H7 (cell line): ENCODE measurements around the gene GHITM. TPM values are rescaled to one million over a fixed set of nuclear protein-coding genes. Genes with fewer than 3 reads are reported as not detected.

Source experiments
- DNase-seq: peaks from one replicate; pipeline ENCODE4 v3.0.0; 2012
- H3K27me3 ChIP-seq: 2 replicates; pipeline ENCODE4 v1.6.0; 2011; ENCODE audit warnings: mild to moderate bottlenecking, low read length; ENCODE audit not compliant: control insufficient read depth, insufficient read depth
- H3K36me3 ChIP-seq: replicated peaks from 2 replicates; pipeline ENCODE4 v1.5.1; 2011; ENCODE audit warnings: low read length; ENCODE audit not compliant: control insufficient read depth, insufficient read depth
- H3K4me3 ChIP-seq: 2 replicates; pipeline ENCODE4 v1.5.1; 2011; ENCODE audit warnings: low read depth, mild to moderate bottlenecking, control low read depth, low read length, moderate library complexity; ENCODE audit not compliant: insufficient read depth
- total RNA-seq: library from RNA; depleted of rRNA; stranded (reverse); fragments of >200 nt; shearing (Covaris generic); gene quantifications from 2 replicates; pipeline ENCODE4 v1.2.3, GENCODE V29; 2014; rRNA removed

Gene GHITM
- total RNA-seq, 1 experiment from 2014 or later = 165 TPM

DNA sequence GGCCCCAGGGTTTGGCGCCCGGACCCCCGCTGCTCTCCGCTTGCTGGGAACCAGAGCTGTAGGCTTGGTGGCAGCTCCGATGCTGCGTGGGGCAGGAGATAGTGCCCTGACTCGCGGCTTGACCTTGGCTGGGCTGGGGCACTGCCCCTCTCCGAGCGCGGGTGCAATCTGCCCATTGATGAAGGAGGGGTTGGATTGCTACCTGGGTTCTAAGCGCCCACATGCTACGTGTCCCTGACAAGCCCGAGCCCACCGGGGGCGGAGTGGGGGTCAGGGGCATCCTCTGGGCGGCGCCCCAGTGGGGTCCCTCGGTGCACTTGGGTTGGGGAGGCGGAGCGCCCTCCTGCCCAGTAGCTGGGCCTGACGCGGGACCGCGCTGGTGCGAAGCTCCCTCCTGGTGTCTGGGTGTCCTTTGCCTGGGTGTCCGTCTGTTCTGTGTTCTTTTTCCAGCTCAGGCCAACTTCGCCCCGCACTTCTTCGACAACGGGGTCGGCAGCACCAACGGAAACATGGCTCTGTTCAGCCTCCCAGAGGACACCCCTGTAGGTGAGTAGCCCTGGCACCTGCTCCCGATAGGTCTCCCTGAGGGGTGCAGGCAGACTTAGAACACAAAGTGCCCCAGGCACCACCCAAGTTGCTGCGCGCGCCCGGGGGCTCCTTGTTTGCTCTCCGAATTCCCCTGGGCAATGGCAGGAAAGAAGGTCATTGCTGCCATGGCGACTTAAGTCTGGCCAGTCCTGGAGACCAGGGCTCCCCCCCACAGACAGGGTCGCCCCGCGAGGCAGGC is 55.9 kb downstream of the GHITM start:
- H3K27me3 ChIP-seq = peaks cover 45% of the 10 kb centered on the region
- peak; percentile 77 for DNase-seq

DNA sequence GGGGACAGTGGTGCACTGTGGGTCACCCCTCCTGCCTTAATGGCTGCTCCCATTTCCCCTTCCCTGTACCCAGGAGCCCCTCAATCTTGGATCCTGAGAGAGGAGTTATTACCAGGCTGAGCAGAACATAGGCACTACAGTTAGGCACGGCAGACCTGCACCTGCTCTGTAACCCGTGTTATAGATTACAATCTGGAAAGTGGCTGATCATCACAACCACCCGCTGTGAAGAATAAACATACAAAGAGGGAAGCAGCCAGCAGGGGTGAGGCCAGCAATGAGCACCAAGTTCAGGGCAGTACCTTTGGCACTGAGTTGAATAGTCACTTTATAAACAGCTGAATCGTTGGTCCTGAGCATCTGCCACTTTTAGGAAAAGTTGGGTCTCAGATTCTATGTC is 56.8 kb downstream of the GHITM start:
- Histone ChIP-seq H3K4me3 (no peak overlapping the region), H3K36me3 (no peaks in the 10 kb centered on the region; the same call in 1 of the 2 replicates), H3K27me3 (peaks cover 45% of the 10 kb centered on the region)
- no peak for DNase-seq

More for the DNA sequence above, 55.9 kb downstream of the GHITM start:
- Histone ChIP-seq H3K36me3 (no peaks in the 10 kb centered on the region; the same call in 1 of the 2 replicates), H3K4me3 (peak overlapping the region; percentile 55)

DNA sequence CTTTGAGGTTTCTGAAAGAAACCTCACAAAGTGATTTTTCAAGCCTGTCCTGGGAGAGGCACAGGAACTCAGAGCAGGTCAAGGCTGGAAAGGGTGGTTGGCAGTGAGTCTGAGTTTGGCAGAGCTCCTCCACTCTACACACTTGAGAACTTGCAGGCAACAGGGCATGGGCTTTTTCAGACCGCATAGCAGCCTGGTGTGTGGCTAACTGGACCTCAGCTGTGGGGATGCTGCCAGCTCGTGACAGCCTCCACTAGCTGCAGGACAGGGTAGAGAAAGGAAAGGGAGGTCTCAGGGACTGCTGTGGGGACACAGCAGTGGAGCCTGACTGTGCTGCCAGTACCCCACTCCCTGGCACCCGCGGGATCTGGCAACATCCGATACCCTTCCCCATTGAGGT is 57.6 kb downstream of the GHITM start:
- DNase-seq = no peak
- no peak overlapping the region for H3K4me3 ChIP-seq
- H3K36me3 ChIP-seq = no peaks in the 10 kb centered on the region; the same call in 1 of the 2 replicates
- H3K27me3 ChIP-seq = peaks cover 45% of the 10 kb centered on the region

DNA sequence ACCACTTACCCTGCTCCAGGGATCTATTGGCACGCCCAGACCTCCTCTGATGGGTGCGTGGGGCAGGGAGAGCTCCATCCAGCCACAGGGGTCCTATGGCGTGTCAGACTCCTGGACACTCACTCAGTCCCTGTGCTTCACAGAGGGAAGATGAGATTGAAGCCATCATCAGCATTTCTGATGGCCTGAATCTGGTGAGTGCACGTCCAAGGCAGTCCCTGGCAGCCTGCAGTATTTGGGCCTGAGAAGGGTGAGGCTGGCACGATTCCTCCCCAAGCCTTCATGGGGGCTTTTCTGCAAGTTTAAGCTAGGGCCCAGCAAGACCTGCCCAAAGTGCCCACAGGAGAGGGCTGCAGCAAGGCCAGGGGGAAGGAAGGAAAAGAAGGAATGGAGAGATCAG is 58.3 kb downstream of the GHITM start:
- H3K36me3 ChIP-seq = no peaks in the 10 kb centered on the region; the same call in 1 of the 2 replicates
- no peak overlapping the region for H3K4me3 ChIP-seq
- peaks cover 45% of the 10 kb centered on the region for H3K27me3 ChIP-seq
- no peak for DNase-seq

DNA sequence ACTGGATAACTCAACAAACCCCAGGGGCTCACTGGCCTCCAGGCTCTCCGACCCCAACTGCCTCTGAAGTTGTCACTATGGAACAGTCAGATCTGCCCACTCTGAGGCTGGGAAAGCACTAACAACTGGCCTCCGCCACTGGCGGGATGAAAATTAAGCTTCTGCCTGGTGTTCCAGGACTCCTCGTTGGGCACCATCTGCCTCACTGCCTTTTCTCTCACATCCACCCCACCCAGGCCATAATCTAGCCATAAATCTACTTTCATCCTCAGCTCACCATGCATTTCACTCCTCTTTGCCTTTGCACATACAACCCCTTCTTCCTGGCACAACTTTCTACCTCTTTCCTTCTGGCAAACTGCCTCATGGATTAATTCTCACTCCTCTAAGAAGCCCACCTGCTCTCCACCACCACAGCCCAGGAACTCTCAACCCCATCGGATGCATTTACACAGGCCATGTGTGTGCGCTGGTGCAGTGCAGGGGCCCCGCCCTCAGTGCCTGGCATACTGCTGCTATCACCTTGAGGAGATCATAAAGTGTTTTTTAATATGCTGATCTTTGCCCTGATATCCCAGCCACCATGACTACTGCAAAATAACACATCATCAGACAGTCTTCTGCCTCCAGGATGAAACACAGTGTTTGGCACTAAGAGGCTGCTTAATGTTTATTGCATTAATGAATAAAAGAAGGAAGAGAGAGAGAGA is 59.1 kb downstream of the GHITM start:
- no peak overlapping the region for H3K4me3 ChIP-seq
- H3K36me3 ChIP-seq = no peaks in the 10 kb centered on the region; the same call in 1 of the 2 replicates
- peaks cover 40% of the 10 kb centered on the region for H3K27me3 ChIP-seq
- no peak for DNase-seq

DNA sequence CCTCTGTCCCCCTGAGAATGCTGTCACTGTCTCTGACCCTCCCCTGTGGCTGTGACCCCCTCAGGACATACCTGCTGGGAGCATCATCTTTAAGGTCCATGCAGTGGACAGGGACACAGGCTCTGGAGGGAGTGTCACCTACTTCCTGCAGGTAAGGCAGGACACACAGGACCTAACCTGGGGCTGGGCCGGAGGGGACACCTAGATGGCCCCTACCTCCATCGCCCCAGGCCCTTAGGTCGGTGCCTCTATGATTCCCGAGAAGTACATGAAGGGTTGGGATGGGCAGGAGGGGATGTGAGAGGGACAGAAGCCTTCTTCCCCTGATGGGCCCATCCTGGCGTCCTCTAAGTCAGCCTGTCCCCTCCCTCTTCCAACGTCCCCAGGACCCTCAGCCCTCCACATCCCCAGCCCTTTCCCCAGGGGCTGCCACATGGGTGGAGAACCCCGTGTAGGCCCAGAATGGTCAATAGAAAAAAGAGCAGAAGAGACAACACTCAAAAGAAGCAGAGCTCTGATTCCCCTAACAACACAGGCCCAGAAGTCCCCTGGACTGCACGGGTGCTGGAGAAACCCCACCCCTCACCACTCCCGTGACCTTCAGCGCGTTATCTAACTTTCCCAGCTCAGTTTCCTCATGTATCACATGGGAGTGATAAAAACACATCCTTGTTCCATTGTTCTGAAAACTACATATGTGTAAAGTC is 61.4 kb downstream of the GHITM start:
- Histone ChIP-seq H3K27me3 (peaks cover 17% of the 10 kb centered on the region), H3K4me3 (no peak overlapping the region), H3K36me3 (no peaks in the 10 kb centered on the region; the same call in 1 of the 2 replicates)
- no peak for DNase-seq

DNA sequence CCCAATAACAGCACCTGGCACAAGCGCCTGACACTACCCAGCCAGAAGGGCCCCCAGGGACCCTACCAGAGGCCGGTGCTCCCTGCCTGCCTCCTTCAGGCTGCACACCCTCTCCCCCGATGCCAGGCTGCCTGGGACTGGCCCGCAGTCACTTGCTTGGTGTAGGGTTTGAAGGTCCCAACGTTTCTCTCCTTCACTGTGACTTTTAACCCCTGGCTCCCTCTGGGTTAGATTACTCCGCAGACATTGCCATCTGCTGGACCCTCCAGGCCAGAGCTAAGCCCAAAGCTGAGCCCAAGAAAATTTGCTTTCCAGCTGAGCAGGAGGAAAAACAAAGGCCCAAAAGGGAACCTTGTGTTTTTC is 61.9 kb downstream of the GHITM start:
- Histone ChIP-seq H3K27me3 (peaks cover 12% of the 10 kb centered on the region), H3K36me3 (no peaks in the 10 kb centered on the region; the same call in 1 of the 2 replicates), H3K4me3 (no peak overlapping the region)
- peak; percentile 74 for DNase-seq

DNA sequence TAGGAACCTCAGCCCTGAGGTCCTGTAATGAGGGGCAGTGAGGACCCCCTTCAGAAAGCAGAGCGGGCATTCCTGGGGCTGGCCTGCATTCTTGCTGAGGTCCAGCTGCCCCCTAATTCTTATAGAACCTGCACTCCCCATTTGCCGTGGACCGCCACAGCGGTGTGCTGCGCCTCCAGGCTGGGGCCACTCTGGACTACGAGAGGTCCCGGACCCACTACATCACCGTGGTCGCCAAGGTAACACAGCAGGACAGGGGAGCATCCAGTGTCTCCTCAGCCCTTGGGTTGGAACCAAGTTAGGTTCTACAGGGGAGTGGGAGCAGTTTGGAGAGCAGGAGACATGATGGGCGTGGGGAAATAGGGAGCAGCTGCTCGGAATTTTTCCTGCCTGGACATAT is 62.4 kb downstream of the GHITM start:
- Histone ChIP-seq H3K36me3 (no peaks in the 10 kb centered on the region; the same call in 1 of the 2 replicates), H3K27me3 (peaks cover 7% of the 10 kb centered on the region), H3K4me3 (no peak overlapping the region)
- no peak for DNase-seq

DNA sequence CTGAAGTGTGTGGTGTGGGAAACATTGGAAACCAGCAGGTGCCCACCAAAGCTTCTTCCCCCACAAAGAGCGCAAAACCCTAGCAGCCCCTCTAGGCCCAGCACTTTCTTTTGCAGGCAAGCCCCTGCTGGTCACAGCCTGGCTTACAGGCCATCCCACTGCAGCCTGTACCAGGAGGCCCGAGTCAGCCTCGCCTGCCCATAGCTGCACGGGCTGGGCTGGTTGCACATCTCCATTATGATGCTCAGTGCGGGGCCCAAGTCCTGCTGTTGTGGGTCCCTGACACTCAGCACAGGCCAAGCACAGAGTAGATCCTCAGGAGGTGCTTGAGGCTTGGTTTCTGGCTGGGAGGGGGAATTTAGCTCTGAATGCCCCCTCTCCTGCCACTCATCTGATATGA is 63.0 kb downstream of the GHITM start:
- Histone ChIP-seq H3K36me3 (no peaks in the 10 kb centered on the region), H3K27me3 (peaks cover 2% of the 10 kb centered on the region; the same call in 1 of the 2 replicates), H3K4me3 (no peak overlapping the region)
- peak; percentile 61 for DNase-seq

Other genes with a start within 250 kb of the GHITM start
- gene GPR15LG, start 34.3 kb downstream of the GHITM start, total RNA-seq = not detected in 2 replicates
- gene CDHR1, start 55.0 kb downstream of the GHITM start, total RNA-seq = 0.90 and 1.7 TPM in 2 replicates
- not detected in 2 replicates for gene LRIT2, start 86.0 kb downstream of the GHITM start, total RNA-seq
- not detected in 2 replicates for gene LRIT1, start 102.0 kb downstream of the GHITM start, total RNA-seq
- gene RGR, start 105.5 kb downstream of the GHITM start, total RNA-seq = not detected in 2 replicates
- 14.1 and 17.7 TPM in 2 replicates for gene CCSER2, start 189.1 kb downstream of the GHITM start, total RNA-seq